Mesothelial cell of epicardium (in vitro differentiated cells): ENCODE data around the gene YAF2. TPM values are rescaled to one million over a fixed set of nuclear protein-coding genes. Genes with fewer than 3 reads are reported as not detected.

ENCODE experiments used
- DNase-seq, 2 experiments: peaks; one replicate each; pipeline ENCODE4 v3.0.0; 2021; ENCODE audit warnings: low spot score in 2 of 2; ENCODE audit not compliant: unreplicated experiment in 2 of 2
- H3K27ac Mint-ChIP-seq: 2 replicates; pipeline ENCODE4 v1.8.0; 2021; ENCODE audit warnings: mixed read lengths
- H3K27me3 Mint-ChIP-seq: 2 replicates; pipeline ENCODE4 v1.8.0; 2021; ENCODE audit warnings: low read depth, mixed read lengths
- H3K36me3 Mint-ChIP-seq: 2 replicates; pipeline ENCODE4 v1.8.0; 2021; ENCODE audit warnings: mixed read lengths
- H3K4me1 Mint-ChIP-seq: 2 replicates; pipeline ENCODE4 v1.8.0; 2021; ENCODE audit warnings: mixed read lengths
- H3K4me3 Mint-ChIP-seq: 2 replicates; pipeline ENCODE4 v1.8.0; 2021; ENCODE audit warnings: mild to moderate bottlenecking, moderate library complexity, mixed read lengths
- H3K9me3 Mint-ChIP-seq: 2 replicates; pipeline ENCODE4 v1.8.0; 2021; ENCODE audit warnings: mixed read lengths
- CTCF ChIP-seq: fragments of 200-600 bp; sonication (generic); IDR thresholded peaks from one replicate; pipeline ENCODE4 v1.5.0; 2021; ENCODE audit warnings: antibody characterized with exemption; ENCODE audit not compliant: unreplicated experiment
- total RNA-seq: library from RNA; stranded (reverse); gene quantifications from 3 replicates; pipeline ENCODE4 v1.2.1, GENCODE V29; 2021

Gene YAF2
- total RNA-seq, 1 donor from 2014 or later: 52.2 TPM

- peaks cover 15% of the 10 kb centered on the region for H3K9me3 Mint-ChIP-seq
- H3K36me3 Mint-ChIP-seq: peaks cover 39% of the 10 kb centered on the region
- no peak for DNase-seq
- H3K27me3 Mint-ChIP-seq: no peaks in the 10 kb centered on the region
- no peak overlapping the region for H3K4me3 Mint-ChIP-seq
- no peak overlapping the region for H3K27ac Mint-ChIP-seq
- no peak for TF ChIP-seq CTCF
- H3K4me1 Mint-ChIP-seq: no peaks in the 10 kb centered on the region
Observed at GRCh38 chr12:42172441-42173210, 65.4 kb downstream of the YAF2 start.

GRCh38 chr12:42167711-42168110 lies 70.3 kb downstream of the YAF2 start:
- Mint-ChIP-seq H3K9me3 (peaks cover 5% of the 10 kb centered on the region), H3K4me1 (peaks cover 13% of the 10 kb centered on the region), H3K27ac (no peak overlapping the region), H3K27me3 (no peaks in the 10 kb centered on the region), H3K36me3 (peaks cover 23% of the 10 kb centered on the region), H3K4me3 (no peak overlapping the region)
- no peak for TF ChIP-seq CTCF
- no peak for DNase-seq

- peaks cover 5% of the 10 kb centered on the region for H3K9me3 Mint-ChIP-seq
- H3K27ac Mint-ChIP-seq: no peak overlapping the region
- H3K27me3 Mint-ChIP-seq: no peaks in the 10 kb centered on the region
- peaks cover 20% of the 10 kb centered on the region for H3K36me3 Mint-ChIP-seq
- peaks cover 20% of the 10 kb centered on the region for H3K4me1 Mint-ChIP-seq
- H3K4me3 Mint-ChIP-seq: no peak overlapping the region
- no peak for DNase-seq
- TF ChIP-seq CTCF: no peak
Observed at GRCh38 chr12:42166501-42166900, 71.5 kb downstream of the YAF2 start.

- no peak for DNase-seq
- H3K4me1 Mint-ChIP-seq: peaks cover 24% of the 10 kb centered on the region
- H3K36me3 Mint-ChIP-seq: peaks cover 17% of the 10 kb centered on the region
- TF ChIP-seq CTCF: no peak
- H3K27me3 Mint-ChIP-seq: no peaks in the 10 kb centered on the region
- no peak overlapping the region for H3K27ac Mint-ChIP-seq
- peaks cover 5% of the 10 kb centered on the region for H3K9me3 Mint-ChIP-seq
- no peak overlapping the region for H3K4me3 Mint-ChIP-seq
Observed at GRCh38 chr12:42163913-42164312, 74.1 kb downstream of the YAF2 start.

- Mint-ChIP-seq H3K27ac (peak overlapping the region; percentile 15), H3K27me3 (no peaks in the 10 kb centered on the region), H3K9me3 (peaks cover 5% of the 10 kb centered on the region), H3K36me3 (peaks cover 18% of the 10 kb centered on the region), H3K4me1 (peaks cover 24% of the 10 kb centered on the region), H3K4me3 (no peak overlapping the region)
- TF ChIP-seq CTCF: no peak
- no peak for DNase-seq
Observed at GRCh38 chr12:42162965-42163364, 75.1 kb downstream of the YAF2 start.
